SU-DHL-6 (cell line): ENCODE measurements around the gene LTA4H.

Experiments used
- H2AFZ ChIP-seq: fragments of 200-600 bp; sonication (generic); 2 replicates; pipeline ENCODE4 v1.6.1; 2014; ENCODE audit warnings: low read depth, mild to moderate bottlenecking, moderate library complexity, mixed read lengths, antibody characterized with exemption, low read length; ENCODE audit not compliant: severe bottlenecking
- H3F3A ChIP-seq: fragments of 200-600 bp; shearing (Covaris generic); 2 replicates; pipeline ENCODE4 v1.6.0; 2016; ENCODE audit warnings: antibody characterized with exemption, mild to moderate bottlenecking; ENCODE audit not compliant: insufficient read depth
- H3K27ac ChIP-seq: fragments of 200-600 bp; sonication (generic); 2 replicates; pipeline ENCODE4 v1.5.1; 2016; ENCODE audit warnings: low read depth, mild to moderate bottlenecking, low read length, moderate library complexity, mixed read lengths
- H3K27me3 ChIP-seq: fragments of 200-600 bp; sonication (generic), shearing (Covaris generic); 2 replicates; pipeline ENCODE4 v1.6.0; 2014; ENCODE audit warnings: mild to moderate bottlenecking, low read length
- H3K36me3 ChIP-seq: fragments of 200-600 bp; sonication (generic); 2 replicates; pipeline ENCODE4 v1.6.1; 2014; ENCODE audit warnings: mild to moderate bottlenecking, low read length, mixed read lengths
- H3K4me2 ChIP-seq: fragments of 300-600, 200-600 bp; shearing (Covaris generic), sonication (generic); 2 replicates; pipeline ENCODE4 v1.6.0; 2014; ENCODE audit warnings: low read length, low read depth, mild to moderate bottlenecking; ENCODE audit not compliant: poor library complexity, severe bottlenecking
- H3K4me3 ChIP-seq: fragments of 200-600 bp; sonication (generic); 2 replicates; pipeline ENCODE4 v1.5.1; 2014; ENCODE audit warnings: antibody characterized with exemption, low read length, mild to moderate bottlenecking, mixed read lengths; ENCODE audit not compliant: insufficient read depth, poor library complexity, severe bottlenecking
- H3K79me2 ChIP-seq: fragments of 200-600 bp; sonication (generic); 2 replicates; pipeline ENCODE4 v1.6.1; 2014; ENCODE audit warnings: mild to moderate bottlenecking, low read length, moderate library complexity; ENCODE audit not compliant: insufficient read depth
- H3K9ac ChIP-seq: fragments of 200-600 bp; sonication (generic); 2 replicates; pipeline ENCODE4 v1.7.0; 2014; ENCODE audit warnings: mild to moderate bottlenecking, low read length
- H3K9me2 ChIP-seq: fragments of 200-600 bp; sonication (generic); replicated peaks from 2 replicates; pipeline ENCODE4 v1.6.1; 2014; ENCODE audit warnings: low read length; ENCODE audit not compliant: insufficient read depth
- H3K9me3 ChIP-seq: fragments of 200-600 bp; sonication (generic); 2 replicates; pipeline ENCODE4 v1.6.1; 2014; ENCODE audit warnings: low read length, mixed read lengths; ENCODE audit not compliant: insufficient read depth
- H4K20me1 ChIP-seq: fragments of 200-600 bp; sonication (generic); 2 replicates; pipeline ENCODE4 v1.6.1; 2014; ENCODE audit warnings: low read depth, mild to moderate bottlenecking, antibody characterized with exemption, low read length, moderate library complexity, mixed read lengths
- EZH2phosphoT487 ChIP-seq: fragments of 200-600 bp; sonication (generic), shearing (Covaris generic); conservative IDR thresholded peaks from 2 replicates; pipeline ENCODE4 v1.6.1; 2018; ENCODE audit warnings: mild to moderate bottlenecking, antibody characterized with exemption, low read length, moderate library complexity, mixed read lengths
- TF ChIP-seq, protein P1 (sequence below): fragments of 200-600 bp; sonication (generic); IDR thresholded peaks from one replicate; pipeline ENCODE4 v1.5.1; 2017; ENCODE audit warnings: antibody characterized with exemption, mild to moderate bottlenecking, low read length, moderate library complexity; ENCODE audit not compliant: insufficient read depth, poor library complexity, severe bottlenecking

LTA4H gene

DNA sequence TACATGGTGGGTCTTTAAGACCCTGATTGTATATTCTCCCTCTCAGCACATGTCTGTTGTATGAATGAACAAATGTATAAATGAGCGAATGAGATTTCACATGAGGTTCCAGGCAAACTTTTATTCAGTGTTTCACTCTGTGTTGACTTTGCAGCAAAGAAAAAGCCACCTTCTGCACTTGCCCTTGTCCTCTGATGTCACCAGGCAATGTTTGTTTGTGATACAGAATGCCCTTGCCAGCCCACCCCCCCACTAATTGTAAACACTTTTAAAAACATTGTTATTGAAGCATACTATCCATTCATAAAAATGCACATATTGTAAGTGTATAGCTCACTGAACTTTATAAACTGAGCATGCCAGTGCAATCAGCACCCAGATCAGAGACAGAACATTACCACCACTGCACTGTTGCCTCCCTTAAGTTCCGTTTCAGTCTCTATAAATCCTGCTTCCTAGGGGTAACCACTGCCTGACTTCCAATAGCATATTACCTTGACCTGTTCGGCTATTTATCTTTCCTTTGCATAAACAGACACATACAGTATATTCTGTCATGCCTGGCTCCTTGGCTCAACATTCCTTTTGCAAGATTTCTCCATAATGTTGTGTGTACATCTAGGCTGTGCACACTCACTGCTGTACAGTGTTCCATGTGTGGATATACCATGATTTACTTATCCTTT is 11.3 kb upstream of the LTA4H start:
- Histone ChIP-seq H3F3A (no peaks in the 10 kb centered on the region), H2AFZ (no peak overlapping the region)

DNA sequence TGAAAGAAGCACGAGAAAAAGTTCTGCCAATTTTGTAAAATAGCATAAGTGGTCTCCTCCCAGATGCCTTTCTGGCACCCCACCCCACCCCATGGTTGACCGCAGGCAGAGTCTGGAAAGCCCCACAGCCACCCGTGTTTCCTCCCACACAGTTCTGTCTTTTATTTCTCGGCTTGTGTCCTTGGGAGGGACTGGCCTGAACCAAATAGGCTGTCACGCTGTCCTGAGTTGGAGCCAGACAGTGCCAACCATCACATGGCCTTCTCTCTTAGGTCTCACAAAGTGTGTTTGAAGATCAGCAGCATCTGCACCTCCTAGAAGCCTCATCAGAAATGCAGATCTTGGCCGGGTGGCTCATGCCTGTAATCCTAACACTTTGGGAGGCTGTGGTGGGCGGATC is 10.2 kb upstream of the LTA4H start:
- no peak for TF ChIP-seq EZH2phosphoT487
- TF ChIP-seq, protein P1, sequence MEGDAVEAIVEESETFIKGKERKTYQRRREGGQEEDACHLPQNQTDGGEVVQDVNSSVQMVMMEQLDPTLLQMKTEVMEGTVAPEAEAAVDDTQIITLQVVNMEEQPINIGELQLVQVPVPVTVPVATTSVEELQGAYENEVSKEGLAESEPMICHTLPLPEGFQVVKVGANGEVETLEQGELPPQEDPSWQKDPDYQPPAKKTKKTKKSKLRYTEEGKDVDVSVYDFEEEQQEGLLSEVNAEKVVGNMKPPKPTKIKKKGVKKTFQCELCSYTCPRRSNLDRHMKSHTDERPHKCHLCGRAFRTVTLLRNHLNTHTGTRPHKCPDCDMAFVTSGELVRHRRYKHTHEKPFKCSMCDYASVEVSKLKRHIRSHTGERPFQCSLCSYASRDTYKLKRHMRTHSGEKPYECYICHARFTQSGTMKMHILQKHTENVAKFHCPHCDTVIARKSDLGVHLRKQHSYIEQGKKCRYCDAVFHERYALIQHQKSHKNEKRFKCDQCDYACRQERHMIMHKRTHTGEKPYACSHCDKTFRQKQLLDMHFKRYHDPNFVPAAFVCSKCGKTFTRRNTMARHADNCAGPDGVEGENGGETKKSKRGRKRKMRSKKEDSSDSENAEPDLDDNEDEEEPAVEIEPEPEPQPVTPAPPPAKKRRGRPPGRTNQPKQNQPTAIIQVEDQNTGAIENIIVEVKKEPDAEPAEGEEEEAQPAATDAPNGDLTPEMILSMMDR = no peak
- Histone ChIP-seq H3K4me3 (no peak overlapping the region), H3F3A (no peaks in the 10 kb centered on the region), H4K20me1 (no peaks in the 10 kb centered on the region), H3K4me2 (no peak overlapping the region), H3K9ac (no peak overlapping the region), H2AFZ (no peak overlapping the region), H3K36me3 (no peaks in the 10 kb centered on the region), H3K79me2 (no peaks in the 10 kb centered on the region), H3K9me3 (no peaks in the 10 kb centered on the region), H3K27me3 (no peaks in the 10 kb centered on the region), H3K9me2 (no peaks in the 10 kb centered on the region), H3K27ac (no peak overlapping the region)

More for the DNA sequence above, 11.3 kb upstream of the LTA4H start:
- TF ChIP-seq, protein P1 = no peak
- TF ChIP-seq EZH2phosphoT487 = no peak
- Histone ChIP-seq H3K4me3 (no peak overlapping the region), H3K27me3 (no peaks in the 10 kb centered on the region), H3K9me2 (no peaks in the 10 kb centered on the region), H3K27ac (no peak overlapping the region), H4K20me1 (no peaks in the 10 kb centered on the region), H3K4me2 (no peak overlapping the region), H3K79me2 (no peaks in the 10 kb centered on the region), H3K9ac (no peak overlapping the region), H3K9me3 (no peaks in the 10 kb centered on the region), H3K36me3 (no peaks in the 10 kb centered on the region)

DNA sequence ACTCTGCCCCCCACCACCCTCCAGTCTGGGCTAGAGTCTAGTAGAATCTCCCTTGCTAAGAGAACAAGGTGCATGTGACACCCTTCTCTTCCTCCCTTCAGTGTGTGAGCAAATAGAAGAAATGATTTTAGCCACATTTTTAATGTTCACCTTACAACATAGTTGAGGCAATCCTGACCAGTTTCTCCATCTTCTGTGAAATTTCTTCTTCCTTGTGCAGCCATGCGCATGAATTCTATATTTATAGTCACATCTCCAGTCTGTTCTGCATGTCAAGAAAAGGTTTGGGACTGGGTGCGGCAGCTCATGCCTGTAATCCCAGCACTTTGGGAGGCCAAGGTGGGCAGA is 9.5 kb upstream of the LTA4H start:
- Histone ChIP-seq H4K20me1 (no peaks in the 10 kb centered on the region), H3K9me2 (no peaks in the 10 kb centered on the region), H3K4me3 (no peak overlapping the region), H3K9me3 (no peaks in the 10 kb centered on the region), H3K27ac (no peak overlapping the region), H3K4me2 (no peak overlapping the region), H3K79me2 (no peaks in the 10 kb centered on the region), H2AFZ (no peak overlapping the region), H3K27me3 (no peaks in the 10 kb centered on the region), H3F3A (no peaks in the 10 kb centered on the region), H3K9ac (no peak overlapping the region), H3K36me3 (no peaks in the 10 kb centered on the region)
- no peak for TF ChIP-seq EZH2phosphoT487
- TF ChIP-seq, protein P1 = no peak
